A673 (cell line): Measurements from ENCODE around the gene TRAPPC2L. TPM values are rescaled to one million over a fixed set of nuclear protein-coding genes. Genes with fewer than 3 reads are reported as not detected.

Source experiments
- BruUV-seq: library from RNA; stranded (reverse); fragments of 400-500 nt; replicated peaks from 2 replicates; lab custom pipeline; 2021; lab: Mats Ljungman, UMichigan
- CTCF ChIA-PET: fragments of 300-600 bp; sonication (Branson Sonifier 250); formaldehyde crosslinking; loops from one replicate; lab custom pipeline; 2022; ENCODE audit warnings: antibody characterized with exemption; lab: Charles Lee
- POLR2A ChIA-PET: fragments of 300-600 bp; sonication (Branson Sonifier 250); formaldehyde crosslinking; loops from one replicate; lab custom pipeline; 2022; ENCODE audit warnings: antibody characterized with exemption; ENCODE audit not compliant: low non-redundant PET; lab: Charles Lee
- DNase-seq: peaks from one replicate; pipeline ENCODE4 v3.0.0-alpha.2; 2015; ENCODE audit warnings: low spot score
- H3K27ac ChIP-seq: fragments of 200-600 bp; sonication (generic); 2 replicates; pipeline ENCODE4 v1.5.1; 2016; ENCODE audit warnings: mixed run types, low read depth, mild to moderate bottlenecking, mixed read lengths, antibody characterized with exemption, low read length; ENCODE audit not compliant: poor library complexity, severe bottlenecking
- H3K27me3 ChIP-seq: fragments of 200-600 bp; sonication (generic); replicated peaks from 2 replicates; pipeline ENCODE4 v1.6.1; 2017; ENCODE audit warnings: mixed run types, low read depth, mild to moderate bottlenecking, mixed read lengths, antibody characterized with exemption, low read length; ENCODE audit not compliant: insufficient read depth, poor library complexity
- H3K36me3 ChIP-seq: fragments of 200-600 bp; sonication (generic); 2 replicates; pipeline ENCODE4 v1.6.1; 2016; ENCODE audit warnings: mixed run types, mild to moderate bottlenecking, mixed read lengths, antibody characterized with exemption, low read length; ENCODE audit not compliant: insufficient read depth, poor library complexity, severe bottlenecking
- H3K4me1 ChIP-seq: fragments of 200-600 bp; sonication (generic); 2 replicates; pipeline ENCODE4 v1.6.1; 2017; ENCODE audit warnings: mixed run types, mild to moderate bottlenecking, mixed read lengths, antibody characterized with exemption, low read length; ENCODE audit not compliant: insufficient read depth, poor library complexity, severe bottlenecking
- H3K4me3 ChIP-seq: fragments of 200-600 bp; sonication (generic); 2 replicates; pipeline ENCODE4 v1.5.1; 2016; ENCODE audit warnings: low read depth, mixed run types, mild to moderate bottlenecking, mixed read lengths, low read length; ENCODE audit not compliant: poor library complexity, severe bottlenecking
- H3K9me3 ChIP-seq: fragments of 200-600 bp; sonication (generic); 2 replicates; pipeline ENCODE4 v1.6.1; 2016; ENCODE audit warnings: mixed run types, low read depth, mild to moderate bottlenecking, mixed read lengths, antibody characterized with exemption, low read length; ENCODE audit not compliant: poor library complexity, severe bottlenecking
- EZH2 ChIP-seq: fragments of 200-600 bp; sonication (generic); IDR thresholded peaks from 2 replicates; pipeline ENCODE4 v1.6.1; 2017; ENCODE audit warnings: borderline replicate concordance, low read depth, mild to moderate bottlenecking, mixed read lengths, antibody characterized with exemption, low read length; ENCODE audit not compliant: poor library complexity, severe bottlenecking
- intact Hi-C: fragments of 100-400 bp; cut with micrococcal nuclease; formaldehyde crosslinking; loops from one replicate; pipeline ENCODE4 v1.10.0; 2022; ENCODE audit not compliant: unreplicated experiment
- total RNA-seq: library from RNA; stranded (reverse); gene quantifications from 2 replicates; pipeline ENCODE4 v1.2.3, GENCODE V29; 2021
- TF ChIP-seq, protein P1 (sequence below): fragments of 300-800, 200-600 bp; sonication (generic); conservative IDR thresholded peaks from 2 replicates; pipeline ENCODE4 v1.5.1; 2017; ENCODE audit warnings: low read depth, mild to moderate bottlenecking, antibody characterized with exemption, low read length, moderate library complexity, mixed read lengths

TRAPPC2L gene
- total RNA-seq, 1 experiment from 2014 or later = 98.6 TPM

DNA sequence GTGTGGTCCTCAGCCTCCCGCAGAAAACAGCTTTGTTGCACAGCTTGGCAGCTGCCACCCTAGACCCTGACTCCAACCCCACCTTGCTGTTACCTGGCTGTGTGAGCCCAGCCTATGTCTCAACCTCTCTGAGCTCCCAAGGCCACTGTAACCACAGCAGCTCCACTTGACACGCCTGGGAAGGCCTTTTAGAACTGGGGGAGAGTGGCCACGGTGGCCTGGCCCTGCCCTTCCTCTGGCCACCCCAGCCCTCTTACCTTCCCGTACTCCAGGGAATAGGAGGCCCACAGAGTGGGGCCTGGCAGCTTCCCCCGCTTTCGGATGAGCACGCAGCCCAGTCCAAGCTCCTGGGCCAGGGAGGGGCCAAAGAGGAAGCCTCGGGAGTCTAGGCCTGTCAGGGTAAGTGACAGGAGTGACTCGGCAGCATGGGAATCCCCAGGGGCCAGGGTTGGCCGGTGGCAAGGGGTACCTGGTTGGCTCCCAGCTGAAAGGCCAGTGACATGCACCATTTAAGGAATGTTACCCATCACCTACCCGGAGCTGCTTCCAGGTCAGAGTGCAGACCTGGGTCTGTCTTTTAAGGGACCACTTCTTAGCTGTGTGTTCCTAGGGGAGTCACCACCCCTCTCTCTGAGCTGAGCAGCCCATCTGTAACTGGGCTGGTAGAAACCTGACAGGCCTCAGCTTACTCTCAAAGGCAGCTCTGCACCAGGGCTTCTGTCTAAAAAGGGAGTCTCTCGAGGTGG, 46.6 kb upstream of the TRAPPC2L start:
- Histone ChIP-seq H3K27me3 (no peaks in the 10 kb centered on the region), H3K4me3 (peak overlapping the region; percentile 60), H3K4me1 (peaks cover 17% of the 10 kb centered on the region), H3K27ac (peak overlapping the region; percentile 94), H3K36me3 (peaks cover 50% of the 10 kb centered on the region), H3K9me3 (no peaks in the 10 kb centered on the region)
- intact Hi-C loops = loop anchor here (5.0 kb wide), 1 partner anchor 362 kb away; the partner anchor contains the start of gene CDH15
- ChIA-PET POLR2A (no interaction called here), CTCF (interaction anchor here (0.5 kb wide), 1 partner anchor 382 kb away, joined by 6 read pairs; no protein-coding TSS in a partner anchor)
- no TSS peak for BruUV-seq
- peak; percentile 63 for DNase-seq
- TF ChIP-seq, protein P1, sequence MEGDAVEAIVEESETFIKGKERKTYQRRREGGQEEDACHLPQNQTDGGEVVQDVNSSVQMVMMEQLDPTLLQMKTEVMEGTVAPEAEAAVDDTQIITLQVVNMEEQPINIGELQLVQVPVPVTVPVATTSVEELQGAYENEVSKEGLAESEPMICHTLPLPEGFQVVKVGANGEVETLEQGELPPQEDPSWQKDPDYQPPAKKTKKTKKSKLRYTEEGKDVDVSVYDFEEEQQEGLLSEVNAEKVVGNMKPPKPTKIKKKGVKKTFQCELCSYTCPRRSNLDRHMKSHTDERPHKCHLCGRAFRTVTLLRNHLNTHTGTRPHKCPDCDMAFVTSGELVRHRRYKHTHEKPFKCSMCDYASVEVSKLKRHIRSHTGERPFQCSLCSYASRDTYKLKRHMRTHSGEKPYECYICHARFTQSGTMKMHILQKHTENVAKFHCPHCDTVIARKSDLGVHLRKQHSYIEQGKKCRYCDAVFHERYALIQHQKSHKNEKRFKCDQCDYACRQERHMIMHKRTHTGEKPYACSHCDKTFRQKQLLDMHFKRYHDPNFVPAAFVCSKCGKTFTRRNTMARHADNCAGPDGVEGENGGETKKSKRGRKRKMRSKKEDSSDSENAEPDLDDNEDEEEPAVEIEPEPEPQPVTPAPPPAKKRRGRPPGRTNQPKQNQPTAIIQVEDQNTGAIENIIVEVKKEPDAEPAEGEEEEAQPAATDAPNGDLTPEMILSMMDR = no peak
- no peak for TF ChIP-seq EZH2

GRCh38 chr16:88810912-88811768, 45.8 kb upstream of the TRAPPC2L start:
- Histone ChIP-seq H3K36me3 (peaks cover 42% of the 10 kb centered on the region), H3K27me3 (no peaks in the 10 kb centered on the region), H3K4me3 (peak overlapping the region; percentile 60), H3K27ac (peak overlapping the region; percentile 94), H3K4me1 (peaks cover 10% of the 10 kb centered on the region), H3K9me3 (no peaks in the 10 kb centered on the region)
- peak; percentile 89 for DNase-seq
- no peak for TF ChIP-seq EZH2
- TF ChIP-seq, protein P1 = no peak
- CTCF ChIA-PET = interaction anchor here (0.5 kb wide), 1 partner anchor 381 kb away, joined by 6 read pairs; no protein-coding TSS in a partner anchor
- no TSS peak for BruUV-seq
- intact Hi-C loops = loop anchor here (5.0 kb wide), 1 partner anchor 361 kb away; the partner anchor contains the start of gene CDH15
- POLR2A ChIA-PET = no interaction called here

DNA sequence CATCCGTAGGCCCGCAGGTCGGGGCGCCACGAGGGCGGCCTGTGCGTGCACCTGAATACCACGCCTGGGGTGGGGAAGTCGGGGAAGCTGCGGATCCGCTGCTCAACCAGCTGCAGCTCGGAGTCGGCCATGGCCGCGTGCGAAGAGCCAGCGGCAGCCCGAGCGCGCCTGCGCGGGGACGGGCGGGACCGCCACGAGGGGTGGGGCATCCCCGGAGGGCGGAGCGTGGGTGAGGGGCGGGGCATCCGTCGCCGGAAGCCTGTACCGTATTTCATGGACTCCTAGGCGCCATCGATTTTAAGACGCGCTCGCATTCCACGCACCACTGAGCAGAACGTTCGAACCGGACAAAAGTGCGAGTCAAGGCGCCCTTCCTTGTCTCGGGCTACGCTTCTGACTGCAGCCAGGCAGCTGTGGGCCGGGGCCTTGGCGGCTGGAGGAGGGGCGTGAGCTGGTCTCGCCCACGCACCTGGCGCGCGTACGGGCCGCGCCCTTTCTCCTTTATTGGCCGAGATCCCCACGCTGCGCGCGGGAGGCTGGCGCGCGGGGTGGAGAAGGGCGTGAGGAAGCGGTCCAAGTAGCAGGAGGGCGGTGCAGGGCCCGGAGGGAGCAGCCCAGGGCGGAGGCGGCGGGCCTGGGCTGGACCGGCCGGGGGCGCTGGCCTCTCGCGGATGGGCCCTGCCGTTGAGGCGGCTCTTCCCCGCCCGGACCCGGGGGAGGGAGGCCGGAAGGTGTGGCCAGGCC, 45.0 kb upstream of the TRAPPC2L start, which contains the start of gene APRT:
APRT (minus strand) TSS at position 160 of the 744 bp plus-strand sequence; CDS start at position 131, 29 bp downstream.
- ChIA-PET CTCF (no interaction called here), POLR2A (no interaction called here)
- intact Hi-C loops = loop anchor here (5.0 kb wide), 1 partner anchor 360 kb away; the partner anchor contains the start of gene CDH15
- Histone ChIP-seq H3K27me3 (no peaks in the 10 kb centered on the region), H3K27ac (peak within 1 kb of the TSS; percentile 94), H3K9me3 (no peaks in the 10 kb centered on the region), H3K4me1 (peaks cover 7% of the 10 kb centered on the region), H3K4me3 (peak within 1 kb of the TSS; percentile 60), H3K36me3 (peaks cover 34% of the 10 kb centered on the region)
- TF ChIP-seq, protein P1 = no peak
- no peak for TF ChIP-seq EZH2
- peak; percentile 93 for DNase-seq
- BruUV-seq = no TSS peak
